Natural killer cell treated with Interleukin-12 subunit alpha and Interleukin-12 subunit beta and Interleukin-15 and Interleukin-18, amount 100 ng/mL, for 72 hours (primary cell): ENCODE data around the gene ZNRD2. TPM values are rescaled to one million over a fixed set of nuclear protein-coding genes. Genes with fewer than 3 reads are reported as not detected.
A peak's percentile ranks its signal among the peaks of the same experiment; 100 is the strongest.
"Not testable (repeated sequence)": the region's sequence is repeated elsewhere in the genome, so short reads cannot be mapped to it uniquely, and the experiment has no call there.

ENCODE experiments used
- ATAC-seq, 2 donors: fragments of 150-1000 bp; cut with Tn5 transposase in 1 of 2; sonication (Bioruptor Pico), chemical (Tn5 transposase) in 1 of 2; 2 replicates each; pipeline ENCODE4 v1.10.0; 2021
- DNase-seq: peaks from one replicate; pipeline ENCODE4 v3.0.0; 2022; ENCODE audit warnings: low spot score
- H3K27ac Mint-ChIP-seq, 2 donors: 1 replicate in 1 of 2; 2 replicates in 1 of 2; pipeline ENCODE4 v1.8.0; 2022; ENCODE audit warnings: mixed read lengths in 2 of 2, mild to moderate bottlenecking in 1 of 2, moderate library complexity in 1 of 2
- H3K27me3 Mint-ChIP-seq, 2 donors: 1 replicate in 1 of 2; 2 replicates in 1 of 2; pipeline ENCODE4 v1.8.0; 2022; ENCODE audit warnings: mixed read lengths in 2 of 2
- H3K36me3 Mint-ChIP-seq: one replicate; pipeline ENCODE4 v1.8.0; 2022; ENCODE audit warnings: mixed read lengths
- H3K4me1 Mint-ChIP-seq, 2 donors: 1 replicate in 1 of 2; 2 replicates in 1 of 2; pipeline ENCODE4 v1.8.0; 2022; ENCODE audit warnings: low read depth in 2 of 2, mixed read lengths in 2 of 2, mild to moderate bottlenecking in 1 of 2
- H3K4me3 Mint-ChIP-seq: one replicate; pipeline ENCODE4 v1.8.0; 2022; ENCODE audit warnings: mixed read lengths
- H3K9me3 Mint-ChIP-seq: 2 replicates; pipeline ENCODE4 v1.8.0; 2022; ENCODE audit warnings: mixed read lengths
- total RNA-seq, 2 donors: library from RNA; stranded (reverse); gene quantifications; one replicate each; pipeline ENCODE4 v1.2.3, GENCODE V29; 2022

Gene ZNRD2
- total RNA-seq, 2 donors from 2014 or later = 55.8 to 89.3 TPM

- H3K27me3 Mint-ChIP-seq = no peaks in the 10 kb centered on the region
- ATAC-seq (no peak), DNase-seq (peak; percentile 54)
- H3K27ac Mint-ChIP-seq = peak overlapping the region; percentile 72 to 91
- H3K9me3 Mint-ChIP-seq = no peaks in the 10 kb centered on the region
- no peaks in the 10 kb centered on the region for H3K36me3 Mint-ChIP-seq
- peaks cover 46 to 53% of the 10 kb centered on the region in 2 donors for H3K4me1 Mint-ChIP-seq
- peak overlapping the region; percentile 77 for H3K4me3 Mint-ChIP-seq
These were observed 13.6 kb upstream of the ZNRD2 start for GRCh38 chr11:65556470-65557279.

DNA sequence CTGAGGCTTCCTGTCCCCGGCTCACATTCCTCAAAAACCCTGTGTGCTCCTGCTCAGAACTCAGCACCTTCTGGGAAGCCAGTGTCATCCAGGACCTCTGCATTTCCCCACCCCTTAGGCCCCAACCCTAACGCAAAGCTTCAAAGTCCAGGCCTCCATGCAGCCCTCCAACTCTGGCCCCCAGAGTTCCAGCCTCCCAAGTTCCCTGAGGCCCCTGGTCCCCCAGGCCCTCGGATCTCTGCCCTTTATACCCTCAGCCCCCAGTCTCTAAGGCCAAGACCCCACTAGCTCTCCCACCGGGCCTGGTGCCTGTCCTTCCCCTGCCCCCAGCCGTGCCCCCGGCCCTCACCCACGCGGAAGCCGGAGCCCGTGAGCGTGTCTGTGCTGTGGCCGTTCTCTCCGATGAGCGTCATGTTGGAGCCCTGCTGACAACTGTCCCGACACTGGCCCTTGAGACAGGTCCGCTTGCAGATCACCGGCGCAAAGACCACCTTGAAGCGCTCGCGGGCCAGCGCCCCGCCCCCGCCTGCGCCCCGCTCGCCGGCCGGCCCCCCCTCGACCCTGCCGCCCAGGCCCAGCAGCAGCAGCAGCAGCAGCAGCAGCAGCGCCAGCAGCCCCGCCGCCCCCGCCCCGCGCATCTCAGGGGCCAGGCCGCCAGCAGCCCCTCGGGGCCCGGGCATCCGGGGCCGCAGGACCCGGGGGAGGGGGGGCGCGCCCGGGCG lies 12.8 kb upstream of the ZNRD2 start:
- Mint-ChIP-seq H3K4me1 (peaks cover 42 to 48% of the 10 kb centered on the region in 2 donors), H3K9me3 (no peaks in the 10 kb centered on the region)
- no peak for DNase-seq

DNA sequence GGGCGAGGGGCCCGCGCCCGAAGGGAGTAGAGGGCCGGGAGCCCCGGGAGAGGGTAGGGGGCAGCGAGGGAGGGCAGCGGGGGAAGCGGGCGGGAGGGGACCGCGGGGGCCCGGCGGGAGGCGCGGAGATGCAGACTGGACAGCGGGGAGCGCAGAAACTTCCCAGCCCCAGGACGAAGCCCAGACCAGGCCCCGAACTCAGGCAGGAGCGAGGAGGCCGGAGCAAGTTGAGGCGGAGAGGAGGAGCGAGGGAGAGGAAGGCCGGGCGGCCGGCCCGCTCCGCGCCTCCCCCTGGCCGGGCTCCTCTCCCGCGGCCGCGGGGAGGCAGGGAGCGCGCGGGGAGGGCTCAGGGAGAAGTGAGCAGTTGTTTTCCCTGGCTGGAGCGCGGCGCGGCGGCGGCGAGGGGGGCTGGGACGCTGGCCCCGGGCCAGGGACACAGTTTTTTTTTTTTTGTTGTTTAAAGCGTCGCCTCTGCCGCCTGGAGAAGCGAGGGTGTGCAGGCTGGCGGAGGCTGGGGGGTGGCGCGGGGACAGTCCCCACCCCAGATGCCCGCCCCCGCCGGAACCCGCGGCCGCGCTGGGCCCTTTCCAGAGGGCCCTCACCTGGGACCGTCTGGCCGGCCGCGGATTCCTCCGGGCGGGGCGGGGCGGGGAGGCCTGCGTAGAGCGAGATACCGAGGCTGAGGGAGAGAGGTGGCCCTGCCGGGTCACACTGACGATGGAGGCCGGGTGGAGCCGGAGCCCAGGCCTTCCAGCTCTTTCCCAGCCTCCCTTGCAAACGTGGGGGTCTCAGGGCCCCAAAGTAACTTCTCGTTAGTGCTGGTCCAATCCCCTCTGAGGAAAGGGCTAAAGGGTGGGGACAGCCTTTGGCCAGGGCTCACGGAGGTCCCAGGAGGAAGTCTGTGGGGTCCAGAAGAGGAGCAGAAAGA lies 12.0 kb upstream of the ZNRD2 start, which contains the start of gene LTBP3:
Gene LTBP3, minus strand, starts transcription at position 358 of the 928 bp plus-strand sequence. CDS start 400 bp downstream, outside the sequence.
- Mint-ChIP-seq H3K4me1 (peaks cover 39 to 47% of the 10 kb centered on the region in 2 donors), H3K4me3 (peak within 1 kb of the TSS; percentile 77), H3K36me3 (no peaks in the 10 kb centered on the region), H3K27me3 (no peaks in the 10 kb centered on the region), H3K9me3 (no peaks in the 10 kb centered on the region), H3K27ac (peak within 1 kb of the TSS; percentile 72 to 91)
- peak; percentile 68 to 75 for ATAC-seq
- no peak for DNase-seq

More for the DNA sequence above, 12.8 kb upstream of the ZNRD2 start:
- H3K27ac Mint-ChIP-seq = peak overlapping the region; percentile 72 to 91
- peak; percentile 8 to 32 for ATAC-seq
- H3K4me3 Mint-ChIP-seq = peak overlapping the region; percentile 77
- no peaks in the 10 kb centered on the region for H3K36me3 Mint-ChIP-seq
- no peaks in the 10 kb centered on the region for H3K27me3 Mint-ChIP-seq

DNA sequence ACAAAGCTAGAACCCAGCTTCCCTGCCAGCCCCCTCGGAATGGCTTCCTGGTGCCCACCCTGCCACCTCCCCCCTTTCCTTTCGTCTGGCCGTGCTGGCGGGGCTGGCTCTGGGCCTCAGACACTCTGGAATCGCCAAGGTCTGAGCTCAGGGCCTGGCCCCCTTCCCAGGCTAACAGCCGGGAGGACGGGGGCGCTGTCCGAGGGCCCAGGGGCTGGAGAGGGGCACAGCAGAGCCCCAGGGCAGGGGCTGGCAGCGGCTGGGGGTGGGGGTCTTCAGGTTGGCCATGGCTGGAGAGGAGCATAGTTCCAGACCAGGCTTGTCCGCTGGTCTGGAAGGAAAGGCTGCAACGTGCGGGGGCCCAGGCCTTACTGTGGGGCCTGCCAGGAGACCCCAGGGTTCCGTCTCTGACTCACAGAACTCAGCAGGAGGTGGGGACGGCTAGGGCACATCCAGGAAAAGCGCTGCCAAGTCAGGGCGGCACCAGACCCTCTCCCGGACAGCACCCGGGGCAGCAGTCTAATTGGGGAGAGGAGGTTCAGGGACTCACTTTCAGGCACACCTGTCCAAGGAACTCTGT lies 11.3 kb upstream of the ZNRD2 start:
- no peak overlapping the region for H3K4me3 Mint-ChIP-seq
- H3K4me1 Mint-ChIP-seq = peaks cover 39 to 48% of the 10 kb centered on the region in 2 donors
- DNase-seq (no peak), ATAC-seq (no peak)
- no peaks in the 10 kb centered on the region for H3K36me3 Mint-ChIP-seq
- peak overlapping the region in 1 of 2 donors; percentile 72 for H3K27ac Mint-ChIP-seq
- no peaks in the 10 kb centered on the region for H3K27me3 Mint-ChIP-seq
- H3K9me3 Mint-ChIP-seq = no peaks in the 10 kb centered on the region

DNA sequence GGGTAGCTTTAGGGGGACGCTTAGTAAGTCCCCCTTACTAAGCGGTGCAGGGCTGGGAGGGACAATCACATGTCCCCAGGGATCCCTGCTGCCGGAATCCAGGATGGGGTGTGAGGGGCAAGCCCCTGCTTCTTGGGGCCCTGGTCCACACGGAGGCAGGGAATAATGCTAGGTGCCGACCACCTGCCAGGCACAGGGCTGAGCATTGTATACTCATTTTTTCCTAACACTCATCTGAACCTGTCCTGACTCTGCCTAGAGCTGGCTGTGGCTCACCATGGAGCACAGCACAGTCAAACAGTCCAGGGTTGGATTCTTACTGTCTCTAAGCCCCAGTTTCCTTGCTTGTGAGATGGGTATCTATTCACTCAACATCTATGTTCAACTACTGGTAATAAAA lies 10.7 kb upstream of the ZNRD2 start:
- H3K36me3 Mint-ChIP-seq = no peaks in the 10 kb centered on the region
- no peak for DNase-seq
- no peak for ATAC-seq
- H3K27ac Mint-ChIP-seq = peak overlapping the region; percentile 15 to 72
- H3K4me1 Mint-ChIP-seq = peaks cover 36 to 44% of the 10 kb centered on the region in 2 donors
- H3K27me3 Mint-ChIP-seq = no peaks in the 10 kb centered on the region
- no peaks in the 10 kb centered on the region for H3K9me3 Mint-ChIP-seq
- H3K4me3 Mint-ChIP-seq = no peak overlapping the region

- peaks cover 35 to 43% of the 10 kb centered on the region in 2 donors for H3K4me1 Mint-ChIP-seq
- no peak for DNase-seq
- peak overlapping the region; percentile 15 to 72 for H3K27ac Mint-ChIP-seq
- no peaks in the 10 kb centered on the region for H3K9me3 Mint-ChIP-seq
- H3K4me3 Mint-ChIP-seq = no peak overlapping the region
- H3K27me3 Mint-ChIP-seq = no peaks in the 10 kb centered on the region
- no peaks in the 10 kb centered on the region for H3K36me3 Mint-ChIP-seq
- ATAC-seq = no peak
These were observed 10.2 kb upstream of the ZNRD2 start for GRCh38 chr11:65559951-65560537.

- H3K4me1 Mint-ChIP-seq = peaks cover 36 to 44% of the 10 kb centered on the region in 2 donors
- peak overlapping the region; percentile 15 to 72 for H3K27ac Mint-ChIP-seq
- H3K36me3 Mint-ChIP-seq = no peaks in the 10 kb centered on the region
- no peak for ATAC-seq
- peak; percentile 51 for DNase-seq
- no peaks in the 10 kb centered on the region for H3K9me3 Mint-ChIP-seq
- no peak overlapping the region for H3K4me3 Mint-ChIP-seq
- no peaks in the 10 kb centered on the region for H3K27me3 Mint-ChIP-seq
These were observed 9.5 kb upstream of the ZNRD2 start for GRCh38 chr11:65560555-65561418.

DNA sequence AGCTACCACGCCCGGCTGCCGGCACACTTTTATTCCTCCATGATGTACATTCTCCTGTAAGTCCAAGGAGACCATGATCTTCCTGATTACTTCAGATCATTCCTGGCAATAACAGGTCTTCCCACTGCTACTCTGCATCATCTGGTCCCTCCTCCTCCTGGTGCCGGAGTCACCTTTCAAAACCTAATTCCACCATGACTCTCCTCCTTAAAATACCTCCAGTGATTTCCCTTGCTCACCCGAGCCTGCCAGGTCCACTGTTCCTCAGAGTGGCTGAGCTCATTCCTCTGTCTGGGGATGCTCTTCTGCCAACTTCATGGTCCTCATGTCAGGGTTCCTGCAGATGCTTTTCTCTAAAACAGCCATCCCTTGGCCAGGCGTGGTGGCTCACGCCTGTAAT lies 8.3 kb upstream of the ZNRD2 start:
- no peak for ATAC-seq
- H3K9me3 Mint-ChIP-seq = no peaks in the 10 kb centered on the region
- no peaks in the 10 kb centered on the region for H3K27me3 Mint-ChIP-seq
- DNase-seq = no peak
- H3K27ac Mint-ChIP-seq = peak overlapping the region in 1 of 2 donors; percentile 60
- H3K36me3 Mint-ChIP-seq = no peaks in the 10 kb centered on the region
- H3K4me3 Mint-ChIP-seq = no peak overlapping the region
- peaks cover 40 to 47% of the 10 kb centered on the region in 2 donors for H3K4me1 Mint-ChIP-seq

GRCh38 chr11:65562788-65563187 lies 7.5 kb upstream of the ZNRD2 start:
- H3K4me1 Mint-ChIP-seq = peaks cover 40 to 42% of the 10 kb centered on the region in 2 donors
- ATAC-seq = no peak
- H3K27me3 Mint-ChIP-seq = no peaks in the 10 kb centered on the region

GRCh38 chr11:65563601-65564000 lies 6.7 kb upstream of the ZNRD2 start:
- H3K36me3 Mint-ChIP-seq = no peaks in the 10 kb centered on the region
- DNase-seq (no peak), ATAC-seq (no peak)
- H3K4me3 Mint-ChIP-seq = no peak overlapping the region
- H3K27ac Mint-ChIP-seq = peak overlapping the region; percentile 84 to 95
- H3K9me3 Mint-ChIP-seq = no peaks in the 10 kb centered on the region
- H3K27me3 Mint-ChIP-seq = no peaks in the 10 kb centered on the region
- H3K4me1 Mint-ChIP-seq = peaks cover 47 to 48% of the 10 kb centered on the region in 2 donors

More at GRCh38 chr11:65562788-65563187, 7.5 kb upstream of the ZNRD2 start:
- Mint-ChIP-seq H3K4me3 (no peak overlapping the region), H3K27ac (peak overlapping the region; percentile 84 to 95), H3K9me3 (no peaks in the 10 kb centered on the region), H3K36me3 (no peaks in the 10 kb centered on the region)
- DNase-seq = peak; percentile 60

DNA sequence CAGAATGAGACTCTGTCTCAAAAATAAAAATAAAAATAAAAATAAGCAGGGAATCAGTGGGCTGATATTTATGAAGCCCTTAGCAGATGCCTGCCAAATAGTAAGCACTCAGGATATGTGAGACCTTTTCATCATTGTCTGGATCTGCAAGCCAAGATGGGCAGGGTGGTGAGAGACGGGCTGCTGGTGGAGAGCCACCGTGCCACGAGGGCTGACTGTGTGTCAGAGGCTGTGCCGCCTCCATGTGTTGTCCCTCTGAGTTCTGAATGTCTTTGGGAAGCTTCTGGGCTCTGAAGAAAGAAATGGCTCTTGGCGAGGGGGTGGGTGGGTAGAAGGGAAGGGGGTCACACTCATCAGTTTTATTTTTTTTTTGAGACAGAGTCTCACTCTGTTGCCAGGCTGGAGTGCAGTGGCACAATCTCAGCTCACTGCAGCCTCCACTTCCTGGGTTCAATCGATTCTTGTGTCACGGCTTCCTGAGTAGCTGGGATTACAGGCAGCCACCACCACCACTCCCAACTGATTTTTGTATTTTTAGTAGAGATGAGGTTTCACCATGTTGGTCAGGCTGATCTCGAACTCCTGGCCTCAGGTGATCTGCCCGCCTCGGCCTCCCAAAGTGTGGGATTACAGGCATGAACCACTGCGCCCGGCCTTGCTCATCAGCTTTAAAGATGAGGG lies 5.3 kb upstream of the ZNRD2 start:
- Mint-ChIP-seq H3K4me1 (peaks cover 51 to 58% of the 10 kb centered on the region in 2 donors), H3K27ac (peak overlapping the region; percentile 95 to 98), H3K4me3 (peak overlapping the region; percentile 82)
- not testable (repeated sequence) for H3K36me3 Mint-ChIP-seq, H3K9me3 Mint-ChIP-seq, H3K27me3 Mint-ChIP-seq, ATAC-seq
- peak; percentile 58 for DNase-seq
